HFFc6 (cell line): ENCODE measurements around the gene RPS6KC1. TPM values are rescaled to one million over a fixed set of nuclear protein-coding genes. Genes with fewer than 3 reads are reported as not detected.

Experiments used
- DNase-seq: peaks from one replicate; pipeline ENCODE4 v3.0.0-alpha.2; 2018
- H3K27ac Mint-ChIP-seq: 2 replicates; pipeline ENCODE4 v1.8.0; 2020; ENCODE audit warnings: mild to moderate bottlenecking, mixed read lengths
- H3K27me3 Mint-ChIP-seq: 2 replicates; pipeline ENCODE4 v1.8.0; 2021; ENCODE audit warnings: mild to moderate bottlenecking, moderate library complexity, mixed read lengths; ENCODE audit not compliant: insufficient read depth
- H3K36me3 Mint-ChIP-seq: 2 replicates; pipeline ENCODE4 v1.8.0; 2021; ENCODE audit warnings: low read depth, mixed read lengths
- H3K4me1 Mint-ChIP-seq: 2 replicates; pipeline ENCODE4 v1.8.0; 2020; ENCODE audit warnings: low read depth, mixed read lengths
- H3K4me3 Mint-ChIP-seq: 2 replicates; pipeline ENCODE4 v1.8.0; 2020; ENCODE audit warnings: mild to moderate bottlenecking, moderate library complexity, mixed read lengths
- H3K9me3 Mint-ChIP-seq: 2 replicates; pipeline ENCODE4 v1.8.0; 2020; ENCODE audit warnings: mild to moderate bottlenecking, mixed read lengths
- CTCF ChIP-seq: fragments of 200-600 bp; sonication (generic); IDR thresholded peaks from 2 replicates; pipeline ENCODE4 v1.5.0; 2021; ENCODE audit warnings: antibody characterized with exemption, mild to moderate bottlenecking
- total RNA-seq, 6 experiments: library from RNA; stranded (reverse); fragmentation: NEBNext Ultra II Directional; extraction: Animal tissue kit (Norgen Biotek cat#: 25700); gene quantifications; 2 replicates in 1 of 6; 3 replicates in 5 of 6; pipeline ENCODE4 v1.2.3, GENCODE V29; 2021

The RPS6KC1 gene
- total RNA-seq, 6 experiments from 2014 or later: 15.6 to 18.3 (median 17.3) TPM

- Mint-ChIP-seq H3K4me3 (no peak overlapping the region), H3K27ac (no peak overlapping the region; the same call in 1 of the 2 replicates)
Observed at GRCh38 chr1:213266983-213267772, 216.1 kb downstream of the RPS6KC1 start.

GRCh38 chr1:213268221-213268620, 217.2 kb downstream of the RPS6KC1 start:
- Mint-ChIP-seq H3K27ac (no peak overlapping the region), H3K9me3 (no peaks in the 10 kb centered on the region)
- DNase-seq: peak; percentile 49

More at GRCh38 chr1:213266983-213267772, 216.1 kb downstream of the RPS6KC1 start:
- Mint-ChIP-seq H3K9me3 (no peaks in the 10 kb centered on the region), H3K4me1 (peaks cover 20% of the 10 kb centered on the region), H3K36me3 (peaks cover 19% of the 10 kb centered on the region; the same call in 1 of the 2 replicates), H3K27me3 (no peaks in the 10 kb centered on the region)
- no peak for DNase-seq
- TF ChIP-seq CTCF: no peak

GRCh38 chr1:213269829-213270228, 218.8 kb downstream of the RPS6KC1 start:
- no peak overlapping the region for H3K4me3 Mint-ChIP-seq
- no peak overlapping the region for H3K27ac Mint-ChIP-seq
- no peaks in the 10 kb centered on the region for H3K9me3 Mint-ChIP-seq
- peaks cover 23% of the 10 kb centered on the region for H3K36me3 Mint-ChIP-seq
- H3K27me3 Mint-ChIP-seq: no peaks in the 10 kb centered on the region
- peaks cover 37% of the 10 kb centered on the region for H3K4me1 Mint-ChIP-seq
- TF ChIP-seq CTCF: no peak
- no peak for DNase-seq

More at GRCh38 chr1:213268221-213268620, 217.2 kb downstream of the RPS6KC1 start:
- TF ChIP-seq CTCF: no peak
- Mint-ChIP-seq H3K36me3 (peaks cover 27% of the 10 kb centered on the region), H3K27me3 (no peaks in the 10 kb centered on the region), H3K4me1 (peaks cover 20% of the 10 kb centered on the region), H3K4me3 (no peak overlapping the region)

GRCh38 chr1:213273546-213273945, 222.5 kb downstream of the RPS6KC1 start:
- Mint-ChIP-seq H3K36me3 (peaks cover 12% of the 10 kb centered on the region), H3K4me1 (peaks cover 19% of the 10 kb centered on the region), H3K27me3 (no peaks in the 10 kb centered on the region; the same call in 1 of the 2 replicates), H3K4me3 (no peak overlapping the region), H3K27ac (peak overlapping the region; percentile 17), H3K9me3 (no peaks in the 10 kb centered on the region)
- no peak for TF ChIP-seq CTCF
- no peak for DNase-seq

GRCh38 chr1:213274140-213274539, 223.1 kb downstream of the RPS6KC1 start:
- Mint-ChIP-seq H3K36me3 (peaks cover 12% of the 10 kb centered on the region), H3K27me3 (no peaks in the 10 kb centered on the region; the same call in none of the 2 replicates), H3K4me3 (no peak overlapping the region), H3K27ac (peak overlapping the region; percentile 17), H3K9me3 (no peaks in the 10 kb centered on the region), H3K4me1 (peaks cover 17% of the 10 kb centered on the region)
- no peak for TF ChIP-seq CTCF
- DNase-seq: no peak
